ENCODE results near the gene TADA2A.
A peak's percentile ranks its signal among the peaks of the same experiment; 100 is the strongest.

The TADA2A gene

GRCh38 chr17:37405955-37406634 lies 591 bp upstream of the TADA2A start:
- no peak for TF ChIP-seq CTCF (IDR thresholded peaks at IDR 0.05)

GRCh38 chr17:37410357-37410756 lies 3.7 kb downstream of the TADA2A start:
- TF ChIP-seq CTCF (IDR thresholded peaks at IDR 0.05), result no peak

- peak; percentile 44; the same call in 1 of the 2 replicates for TF ChIP-seq CTCF (IDR thresholded peaks at IDR 0.05)
These were observed 7.3 kb downstream of the TADA2A start for GRCh38 chr17:37413875-37414519.

GRCh38 chr17:37417852-37418251 lies 11.2 kb downstream of the TADA2A start:
- TF ChIP-seq CTCF (IDR thresholded peaks at IDR 0.05), result no peak

GRCh38 chr17:37422971-37423625 lies 16.4 kb downstream of the TADA2A start:
- no peak for TF ChIP-seq CTCF (IDR thresholded peaks at IDR 0.05)

- no peak for TF ChIP-seq CTCF (IDR thresholded peaks at IDR 0.05)
These were observed 18.6 kb downstream of the TADA2A start for GRCh38 chr17:37425268-37425667.

- TF ChIP-seq CTCF (IDR thresholded peaks at IDR 0.05), result no peak
These were observed 22.4 kb downstream of the TADA2A start for GRCh38 chr17:37429039-37429438.

Measured in LNCAP (cell line).